HUES48 (cell line): ENCODE measurements around the gene NUDT15.
"Not testable (repeated sequence)": the region's sequence is repeated elsewhere in the genome, so short reads cannot be mapped to it uniquely, and the experiment has no call there.

Experiments
- H3K27ac ChIP-seq: one replicate; pipeline ENCODE4 v1.7.0; 2013; ENCODE audit warnings: low read depth, low read length, inconsistent platforms
- H3K27me3 ChIP-seq: 2 replicates; pipeline ENCODE4 v1.6.1; 2013; ENCODE audit warnings: mild to moderate bottlenecking, low read length; ENCODE audit not compliant: control insufficient read depth, insufficient read depth
- H3K36me3 ChIP-seq: 2 replicates; pipeline ENCODE4 v1.6.1; 2013; ENCODE audit warnings: low read length; ENCODE audit not compliant: control insufficient read depth, insufficient read depth
- H3K4me1 ChIP-seq: 2 replicates; pipeline ENCODE4 v1.6.1; 2013; ENCODE audit warnings: mild to moderate bottlenecking, low read length; ENCODE audit not compliant: control insufficient read depth, insufficient read depth
- H3K4me3 ChIP-seq: 2 replicates; pipeline ENCODE4 v1.5.1; 2013; ENCODE audit warnings: mild to moderate bottlenecking, low read depth, low read length
- H3K9ac ChIP-seq: 2 replicates; pipeline ENCODE4 v1.6.1; 2013; ENCODE audit warnings: mild to moderate bottlenecking, low read depth, low read length, moderate library complexity
- H3K9me3 ChIP-seq: 2 replicates; pipeline ENCODE4 v1.6.1; 2013; ENCODE audit warnings: low read length; ENCODE audit not compliant: control insufficient read depth, insufficient read depth

NUDT15 gene

DNA sequence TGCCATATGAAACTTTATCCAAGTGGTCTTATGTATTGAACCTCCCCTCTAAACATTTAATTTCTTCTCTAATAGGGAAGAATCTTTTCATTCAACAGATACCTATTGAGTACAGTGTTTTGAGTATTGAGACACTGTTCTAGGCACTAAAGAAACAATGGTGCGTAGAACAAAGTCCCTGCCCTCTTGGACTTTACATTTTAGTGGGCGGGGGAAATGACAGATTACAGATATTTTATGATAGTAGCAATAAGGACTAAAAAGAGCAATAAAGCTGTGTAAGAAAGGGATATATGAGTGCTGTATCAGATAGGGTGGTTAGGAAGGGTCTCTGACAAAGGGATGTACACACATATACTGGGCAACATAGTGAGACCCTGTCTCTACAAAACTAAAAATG is 5.4 kb downstream of the NUDT15 start:
- no peak overlapping the region for H3K4me3 ChIP-seq
- no peaks in the 10 kb centered on the region for H3K9me3 ChIP-seq
- peaks cover 6% of the 10 kb centered on the region; the same call in 1 of the 2 replicates for H3K4me1 ChIP-seq
- no peaks in the 10 kb centered on the region for H3K27me3 ChIP-seq
- H3K9ac ChIP-seq, result no peak overlapping the region
- H3K27ac ChIP-seq, result no peak overlapping the region
- peaks cover 63% of the 10 kb centered on the region for H3K36me3 ChIP-seq

DNA sequence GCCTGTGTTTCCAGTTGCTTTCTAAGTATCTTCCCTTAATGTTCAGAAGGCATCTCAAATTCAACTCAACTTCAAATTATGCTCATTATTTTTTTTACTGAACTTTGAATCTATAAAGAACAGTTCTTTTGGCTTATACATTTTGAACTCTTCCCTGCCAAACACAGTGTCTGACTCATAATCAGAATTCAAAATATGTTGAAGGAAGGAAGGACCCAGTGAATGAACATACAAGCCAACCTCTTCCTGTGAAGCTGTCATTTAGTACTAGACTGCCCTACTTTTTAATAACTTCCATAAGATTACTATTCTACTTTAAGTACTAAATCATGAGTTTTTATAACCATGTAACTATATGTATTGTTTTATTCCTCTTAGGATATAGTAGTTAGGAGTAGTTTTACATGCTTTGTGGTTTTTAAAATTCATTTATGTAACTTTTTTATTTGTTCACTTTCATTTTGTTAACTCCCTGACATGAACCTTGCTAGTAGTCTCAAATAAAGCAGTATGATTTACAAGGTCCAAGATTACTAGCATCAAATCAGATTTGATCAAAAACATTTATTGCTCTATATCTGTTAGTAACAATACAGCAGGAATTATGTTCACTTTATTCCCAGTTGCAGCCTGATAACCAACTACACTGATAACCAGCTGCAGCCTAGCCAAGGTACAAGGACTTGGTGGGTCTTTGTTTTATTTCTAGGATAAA is 6.4 kb downstream of the NUDT15 start:
- no peaks in the 10 kb centered on the region for H3K27me3 ChIP-seq
- H3K4me1 ChIP-seq, result no peaks in the 10 kb centered on the region
- no peaks in the 10 kb centered on the region for H3K9me3 ChIP-seq
- no peak overlapping the region for H3K4me3 ChIP-seq
- H3K36me3 ChIP-seq, result peaks cover 72% of the 10 kb centered on the region
- H3K27ac ChIP-seq, result no peak overlapping the region
- H3K9ac ChIP-seq, result no peak overlapping the region

DNA sequence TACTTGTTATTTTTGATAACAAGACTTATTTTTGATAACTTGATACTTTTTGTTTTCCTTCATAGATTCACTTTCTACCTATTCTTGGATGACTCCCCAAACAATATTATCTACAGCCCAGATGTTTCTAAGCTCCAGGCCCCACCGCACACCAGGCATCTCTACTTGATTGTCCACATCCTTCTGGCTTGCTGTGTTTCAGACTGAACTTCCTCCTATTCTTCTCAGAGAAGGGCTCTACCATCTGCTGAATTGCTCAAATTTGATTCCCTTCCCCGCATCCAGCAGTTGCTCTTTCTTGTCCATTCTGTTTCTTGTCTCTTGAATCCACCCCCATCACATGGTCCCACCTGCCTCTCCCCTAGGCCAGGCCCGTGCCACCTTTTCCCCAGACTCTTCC is 13.0 kb downstream of the NUDT15 start:
- Histone ChIP-seq H3K4me3 (no peak overlapping the region), H3K9me3 (no peaks in the 10 kb centered on the region), H3K27ac (no peak overlapping the region), H3K36me3 (peaks cover 68% of the 10 kb centered on the region), H3K4me1 (no peaks in the 10 kb centered on the region), H3K27me3 (no peaks in the 10 kb centered on the region), H3K9ac (no peak overlapping the region)

DNA sequence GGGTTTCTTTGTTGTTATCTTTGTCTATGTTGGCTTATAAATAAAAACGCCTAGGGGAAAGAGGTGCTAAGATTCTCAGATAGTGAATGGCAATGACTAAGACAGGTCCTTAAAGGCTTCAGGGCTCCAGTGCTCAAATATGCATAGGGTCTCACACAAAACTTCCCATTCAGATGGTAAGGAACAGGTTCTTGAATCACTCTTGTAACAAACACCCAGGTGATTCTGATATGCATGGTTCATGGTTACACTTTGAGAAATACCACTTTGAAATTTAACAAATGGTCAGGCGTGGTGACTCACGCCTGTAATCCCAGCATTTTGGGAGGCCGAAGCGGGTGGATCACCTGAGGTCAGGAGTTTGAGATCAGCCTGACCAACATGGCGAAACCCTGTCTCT is 17.1 kb downstream of the NUDT15 start:
- Histone ChIP-seq H3K4me1 (no peaks in the 10 kb centered on the region), H3K9ac (no peak overlapping the region), H3K9me3 (no peaks in the 10 kb centered on the region), H3K4me3 (no peak overlapping the region), H3K27me3 (no peaks in the 10 kb centered on the region), H3K36me3 (peaks cover 32% of the 10 kb centered on the region), H3K27ac (no peak overlapping the region)

DNA sequence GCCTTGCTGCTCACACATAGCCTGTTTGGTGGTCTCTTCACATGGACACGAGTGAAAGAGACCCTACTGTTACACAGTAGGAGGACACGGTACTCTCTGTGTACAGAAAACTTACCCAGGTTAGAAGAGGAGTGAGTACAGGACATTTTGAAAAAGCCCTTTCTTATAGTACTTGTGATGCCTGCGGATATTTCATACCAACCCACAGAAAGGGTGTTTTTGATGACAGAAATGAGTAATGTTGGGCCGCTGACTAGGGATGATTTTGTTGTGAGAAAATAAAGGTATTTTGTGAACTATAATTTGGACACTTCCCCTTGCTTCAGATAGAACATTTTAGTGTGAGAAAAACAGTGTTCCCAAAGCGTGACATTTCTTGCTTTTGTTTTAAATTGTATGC is 18.2 kb downstream of the NUDT15 start:
- Histone ChIP-seq H3K27ac (no peak overlapping the region), H3K36me3 (peaks cover 25% of the 10 kb centered on the region), H3K9me3 (no peaks in the 10 kb centered on the region), H3K27me3 (no peaks in the 10 kb centered on the region), H3K9ac (no peak overlapping the region), H3K4me1 (no peaks in the 10 kb centered on the region), H3K4me3 (no peak overlapping the region)

DNA sequence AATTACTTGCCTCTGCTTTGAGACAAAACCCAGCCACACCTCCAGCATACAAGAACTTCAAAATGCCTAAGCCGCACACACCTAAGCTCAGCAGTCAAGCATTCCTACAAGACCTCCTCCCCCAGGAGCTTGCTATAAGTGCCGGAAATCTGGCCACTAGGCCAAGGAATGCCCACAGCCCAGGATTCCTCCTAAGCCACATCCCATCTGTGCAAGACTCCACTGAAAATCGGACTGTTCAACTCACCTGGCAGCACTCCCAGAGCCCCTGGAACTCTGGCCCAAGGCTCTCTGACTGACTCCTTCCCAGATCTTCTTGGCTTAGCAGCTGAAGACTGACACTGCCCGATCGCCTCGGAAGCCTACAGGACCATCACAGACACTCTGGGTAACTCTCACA is 21.0 kb downstream of the NUDT15 start:
- not testable (repeated sequence) for H3K9ac ChIP-seq

DNA sequence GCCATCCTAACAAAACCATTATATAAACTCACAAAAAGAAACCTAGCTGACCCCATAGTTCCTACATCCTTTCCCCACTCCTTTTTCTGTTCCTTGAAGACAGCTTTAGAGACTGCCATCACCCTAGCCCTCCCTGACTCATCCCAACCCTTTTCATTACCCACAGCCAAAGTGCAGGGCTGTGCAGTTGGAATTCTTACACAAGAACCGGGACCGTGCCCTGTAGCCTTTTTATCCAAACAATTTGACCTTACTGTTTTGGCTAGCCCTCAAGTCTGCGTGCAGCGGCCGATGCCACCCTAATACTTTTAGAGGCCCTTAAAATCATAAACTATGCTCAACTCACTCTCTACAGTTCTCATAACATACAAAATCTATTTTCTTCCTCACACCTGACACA is 22.4 kb downstream of the NUDT15 start:
- H3K27ac ChIP-seq, H3K36me3 ChIP-seq, H3K9me3 ChIP-seq, H3K27me3 ChIP-seq, H3K4me1 ChIP-seq, H3K4me3 ChIP-seq, H3K9ac ChIP-seq: not testable (repeated sequence)

More for the DNA sequence above, 21.0 kb downstream of the NUDT15 start:
- H3K27me3 ChIP-seq, H3K36me3 ChIP-seq, H3K9me3 ChIP-seq, H3K4me3 ChIP-seq, H3K27ac ChIP-seq, H3K4me1 ChIP-seq: not testable (repeated sequence)

DNA sequence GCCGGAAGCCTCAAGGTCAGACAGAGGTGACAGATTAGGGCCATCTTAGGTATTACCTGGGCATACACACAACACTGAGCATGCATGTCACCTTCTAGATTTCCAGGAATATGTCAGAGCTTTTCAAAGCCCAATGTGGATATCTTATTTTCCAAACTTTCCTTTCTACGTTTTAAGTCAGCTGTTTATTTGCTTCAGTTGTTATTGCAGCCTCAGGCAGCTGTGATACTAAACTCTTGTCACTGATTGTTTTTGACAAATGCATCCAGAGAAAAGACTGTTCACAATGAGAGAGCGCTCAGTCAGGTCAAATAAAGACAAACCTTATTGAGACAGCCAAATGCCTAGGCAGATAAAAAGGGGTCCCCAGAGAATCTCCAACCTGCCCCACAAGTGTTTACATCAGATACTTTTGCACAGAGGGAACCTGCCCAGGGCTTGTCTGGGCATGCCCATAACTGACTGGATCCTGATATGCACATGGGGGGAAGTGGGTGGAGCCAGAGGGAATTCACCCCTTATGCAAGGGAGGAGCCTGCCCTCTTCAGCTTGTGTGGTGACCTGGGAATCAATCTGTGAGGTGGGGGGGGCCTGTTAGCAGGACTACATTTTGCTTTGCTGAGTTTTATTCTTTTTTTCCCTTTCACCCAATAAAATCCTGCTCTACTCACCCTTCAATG is 28.9 kb downstream of the NUDT15 start:
- no peak overlapping the region for H3K9ac ChIP-seq
- no peak overlapping the region for H3K27ac ChIP-seq
- peaks cover 56% of the 10 kb centered on the region for H3K36me3 ChIP-seq

DNA sequence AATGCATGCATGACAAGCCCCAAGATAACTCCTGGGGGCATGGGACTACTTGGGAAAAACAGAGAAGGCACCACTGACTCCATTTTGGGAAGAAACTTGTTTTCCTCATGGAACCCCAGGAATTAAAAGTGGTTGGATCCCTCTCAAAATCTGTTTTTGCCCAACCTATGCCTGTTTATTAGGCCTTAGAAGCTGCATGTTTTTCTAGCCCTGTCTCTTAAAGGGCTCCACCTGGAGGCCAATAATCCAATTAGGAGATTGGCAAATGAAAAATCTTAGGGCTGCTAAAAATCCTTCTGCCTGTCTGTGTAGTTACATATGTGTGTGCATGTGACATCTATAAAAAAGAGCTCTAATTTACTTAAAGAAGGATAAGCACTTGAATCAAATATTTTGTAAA is 30.5 kb downstream of the NUDT15 start:
- H3K9ac ChIP-seq, result no peak overlapping the region
- H3K4me1 ChIP-seq, result no peaks in the 10 kb centered on the region
- no peaks in the 10 kb centered on the region for H3K27me3 ChIP-seq
- H3K27ac ChIP-seq, result no peak overlapping the region
- peaks cover 77% of the 10 kb centered on the region for H3K9me3 ChIP-seq
- peaks cover 72% of the 10 kb centered on the region for H3K36me3 ChIP-seq
- H3K4me3 ChIP-seq, result no peak overlapping the region

More for the DNA sequence above, 28.9 kb downstream of the NUDT15 start:
- no peaks in the 10 kb centered on the region for H3K27me3 ChIP-seq
- peaks cover 61% of the 10 kb centered on the region for H3K9me3 ChIP-seq
- no peak overlapping the region for H3K4me3 ChIP-seq
- no peaks in the 10 kb centered on the region for H3K4me1 ChIP-seq

DNA sequence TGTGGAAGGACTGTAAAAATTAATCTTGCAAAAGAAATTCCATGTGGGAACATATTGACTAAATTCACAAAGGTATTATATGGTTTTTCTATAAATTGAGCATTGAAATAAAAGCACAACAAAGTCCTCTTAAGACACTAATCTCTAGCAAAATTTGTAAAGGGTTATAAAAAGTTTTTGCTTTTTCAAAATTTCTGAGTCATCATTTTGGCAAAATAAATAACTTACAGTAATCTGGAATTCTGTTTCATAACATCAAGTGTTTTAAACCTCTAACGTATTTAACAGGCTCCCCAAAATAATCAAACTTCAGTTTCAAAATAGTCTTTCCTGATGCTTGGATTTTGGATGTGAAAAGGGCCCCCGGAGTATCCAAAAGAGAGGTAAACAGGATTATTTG is 31.4 kb downstream of the NUDT15 start:
- Histone ChIP-seq H3K27me3 (no peaks in the 10 kb centered on the region), H3K27ac (no peak overlapping the region), H3K4me1 (no peaks in the 10 kb centered on the region), H3K4me3 (no peak overlapping the region), H3K9me3 (peaks cover 86% of the 10 kb centered on the region), H3K36me3 (peaks cover 81% of the 10 kb centered on the region), H3K9ac (no peak overlapping the region)

DNA sequence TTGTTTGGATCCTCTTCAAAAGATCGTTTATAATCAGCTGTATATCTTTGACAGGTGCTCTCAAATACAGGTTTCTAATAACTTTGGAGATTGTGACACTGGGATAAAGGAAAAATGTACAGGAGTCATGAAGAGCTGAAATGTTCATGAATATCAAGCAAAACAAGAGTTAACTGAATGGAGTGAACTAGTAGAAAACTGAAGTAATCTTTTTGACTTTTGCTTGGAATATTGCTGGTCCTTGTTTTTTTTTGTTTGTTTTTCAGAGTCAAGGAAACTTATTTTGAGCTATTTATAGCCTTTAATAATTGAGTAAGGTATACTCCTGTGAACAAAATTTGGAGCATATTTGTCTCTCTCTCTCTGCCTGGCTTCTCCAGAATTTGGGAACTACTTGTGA is 32.0 kb downstream of the NUDT15 start:
- Histone ChIP-seq H3K36me3 (peaks cover 87% of the 10 kb centered on the region), H3K27ac (no peak overlapping the region), H3K4me3 (no peak overlapping the region), H3K9me3 (peaks cover 90% of the 10 kb centered on the region), H3K9ac (no peak overlapping the region), H3K27me3 (no peaks in the 10 kb centered on the region), H3K4me1 (no peaks in the 10 kb centered on the region)
